Hippocampal formation (tissue), 2 donors: ENCODE results near the gene IL1RN.

Experiments
- DNase-seq, 2 donors: peaks; one replicate each; lab custom pipeline; 2025; lab: John Stamatoyannopoulos, UW

IL1RN gene

GRCh38 chr2:113127646-113128570, 510 bp downstream of the IL1RN start:
- no peak for DNase-seq

- no peak for DNase-seq
Measured at GRCh38 chr2:113129519-113130078, 2.2 kb downstream of the IL1RN start.

GRCh38 chr2:113131352-113132185, 4.2 kb downstream of the IL1RN start:
- no peak for DNase-seq

GRCh38 chr2:113132414-113133021, 5.1 kb downstream of the IL1RN start:
- DNase-seq: no peak

GRCh38 chr2:113133704-113134598, 6.6 kb downstream of the IL1RN start:
- DNase-seq: no peak

GRCh38 chr2:113134717-113135116, 7.3 kb downstream of the IL1RN start:
- no peak for DNase-seq

- DNase-seq: no peak
Measured at GRCh38 chr2:113135317-113135716, 7.9 kb downstream of the IL1RN start.

GRCh38 chr2:113136828-113137775, 9.7 kb downstream of the IL1RN start:
- peak in 1 of 2 donors; percentile 11 for DNase-seq

GRCh38 chr2:113137827-113138226, 10.4 kb downstream of the IL1RN start:
- no peak for DNase-seq

- peak in 1 of 2 donors; percentile 61 for DNase-seq
Measured at GRCh38 chr2:113138428-113139322, 11.3 kb downstream of the IL1RN start.

GRCh38 chr2:113141451-113141850, 14.1 kb downstream of the IL1RN start:
- DNase-seq: no peak

- no peak for DNase-seq
Measured at GRCh38 chr2:113142290-113142689, 14.9 kb downstream of the IL1RN start.

GRCh38 chr2:113144259-113144658, 16.9 kb downstream of the IL1RN start:
- no peak for DNase-seq

GRCh38 chr2:113148606-113149552, 21.5 kb downstream of the IL1RN start:
- DNase-seq: no peak

GRCh38 chr2:113149553-113150257, 22.3 kb downstream of the IL1RN start:
- DNase-seq: no peak

- DNase-seq: no peak
Measured at GRCh38 chr2:113150258-113150601, 22.8 kb downstream of the IL1RN start.

GRCh38 chr2:113155331-113155730, 27.9 kb downstream of the IL1RN start:
- DNase-seq: no peak
